HEK293 (cell line): ENCODE results near the gene INPP5D.

Experiments
- GLI4 ChIP-seq: fragments of 450-650 bp; formaldehyde crosslinking; IDR thresholded peaks from 2 replicates; pipeline ENCODE4 v1.5.1; 2016; ENCODE audit warnings: missing biosample characterization, missing genetic modification characterization
- PRDM1 ChIP-seq: fragments of 450-650 bp; formaldehyde crosslinking; IDR thresholded peaks from 2 replicates; pipeline ENCODE4; 2016; ENCODE audit warnings: missing biosample characterization, missing genetic modification characterization
- ZFP37 ChIP-seq: fragments of 450-650 bp; formaldehyde crosslinking; IDR thresholded peaks from 2 replicates; pipeline ENCODE4 v1.5.1; 2016; ENCODE audit warnings: missing biosample characterization, missing genetic modification characterization
- ZFP41 ChIP-seq: fragments of 450-650 bp; formaldehyde crosslinking; IDR thresholded peaks from 2 replicates; pipeline ENCODE4 v1.5.1; 2016; ENCODE audit warnings: missing biosample characterization, missing genetic modification characterization, borderline replicate concordance
- ZIC2 ChIP-seq: fragments of 450-650 bp; formaldehyde crosslinking; IDR thresholded peaks from 2 replicates; pipeline ENCODE4 v1.5.1; 2016; ENCODE audit warnings: missing biosample characterization, missing genetic modification characterization
- ZNF121 ChIP-seq: fragments of 450-650 bp; formaldehyde crosslinking; IDR thresholded peaks from 2 replicates; pipeline ENCODE4 v1.5.1; 2016; ENCODE audit warnings: missing biosample characterization, missing genetic modification characterization
- ZNF140 ChIP-seq: fragments of 450-650 bp; formaldehyde crosslinking; IDR thresholded peaks from 2 replicates; pipeline ENCODE4 v1.5.1; 2016; ENCODE audit warnings: missing biosample characterization, missing genetic modification characterization
- ZNF510 ChIP-seq: fragments of 450-650 bp; formaldehyde crosslinking; IDR thresholded peaks from 2 replicates; pipeline ENCODE4 v1.5.1; 2018; ENCODE audit warnings: mild to moderate bottlenecking, missing genetic modification characterization, missing biosample characterization; ENCODE audit not compliant: insufficient replicate concordance
- ZNF792 ChIP-seq: fragments of 450-650 bp; formaldehyde crosslinking; IDR thresholded peaks from 2 replicates; pipeline ENCODE4 v1.5.1; 2016; ENCODE audit warnings: missing biosample characterization, missing genetic modification characterization
- TF ChIP-seq, protein P1 (sequence below): fragments of 450-650 bp; formaldehyde crosslinking; IDR thresholded peaks from 2 replicates; pipeline ENCODE4 v1.5.1; 2016; ENCODE audit warnings: missing biosample characterization, missing genetic modification characterization, low read depth
- TF ChIP-seq, protein P2 (sequence below): fragments of 450-650 bp; formaldehyde crosslinking; IDR thresholded peaks from 2 replicates; pipeline ENCODE4 v1.5.1; 2016; ENCODE audit warnings: missing biosample characterization, missing genetic modification characterization
- TF ChIP-seq, protein P3 (sequence below): fragments of 450-650 bp; formaldehyde crosslinking; IDR thresholded peaks from 2 replicates; pipeline ENCODE4 v1.5.1; 2016; ENCODE audit warnings: missing biosample characterization, missing genetic modification characterization
- TF ChIP-seq, protein P4 (sequence below): IDR thresholded peaks from 2 replicates; pipeline ENCODE4 v1.6.1; 2011; ENCODE audit warnings: mild to moderate bottlenecking, low read depth, low read length, borderline replicate concordance
- TF ChIP-seq, protein P5 (sequence below): fragments of 450-650 bp; formaldehyde crosslinking; IDR thresholded peaks from 2 replicates; pipeline ENCODE4 v1.5.1; 2017; ENCODE audit warnings: missing biosample characterization, missing genetic modification characterization

DNA sequence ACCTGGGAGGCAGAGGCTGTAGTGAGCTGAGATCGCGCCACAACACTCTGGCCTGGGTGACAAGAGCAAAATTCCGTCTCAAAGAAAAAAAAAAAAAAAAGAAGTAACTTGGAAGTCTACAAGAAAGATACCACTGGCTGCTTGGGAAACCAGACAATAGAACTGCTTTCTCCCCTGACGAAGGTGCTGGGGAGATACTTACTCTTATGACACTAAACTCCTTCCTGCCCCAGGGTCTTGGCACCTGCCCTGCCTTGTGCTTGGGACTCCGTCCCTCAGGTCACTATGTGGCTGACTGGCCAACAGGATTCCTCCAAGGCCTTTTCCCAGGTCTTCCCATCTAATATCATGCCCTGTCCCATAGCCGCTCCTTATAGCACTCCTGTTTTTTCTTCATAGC lies 30.7 kb downstream of the INPP5D start:
- TF ChIP-seq ZIC2 (tag by site-specific recombination) (no peak), GLI4 (tag by site-specific recombination) (no peak), ZNF121 (tag by site-specific recombination) (no peak), ZFP41 (tag by site-specific recombination) (no peak), ZNF510 (no peak), ZNF140 (no peak), PRDM1 (tag by site-specific recombination) (no peak), ZFP37 (tag by site-specific recombination) (no peak), ZNF792 (tag by site-specific recombination) (no peak)
- TF ChIP-seq, protein P1, sequence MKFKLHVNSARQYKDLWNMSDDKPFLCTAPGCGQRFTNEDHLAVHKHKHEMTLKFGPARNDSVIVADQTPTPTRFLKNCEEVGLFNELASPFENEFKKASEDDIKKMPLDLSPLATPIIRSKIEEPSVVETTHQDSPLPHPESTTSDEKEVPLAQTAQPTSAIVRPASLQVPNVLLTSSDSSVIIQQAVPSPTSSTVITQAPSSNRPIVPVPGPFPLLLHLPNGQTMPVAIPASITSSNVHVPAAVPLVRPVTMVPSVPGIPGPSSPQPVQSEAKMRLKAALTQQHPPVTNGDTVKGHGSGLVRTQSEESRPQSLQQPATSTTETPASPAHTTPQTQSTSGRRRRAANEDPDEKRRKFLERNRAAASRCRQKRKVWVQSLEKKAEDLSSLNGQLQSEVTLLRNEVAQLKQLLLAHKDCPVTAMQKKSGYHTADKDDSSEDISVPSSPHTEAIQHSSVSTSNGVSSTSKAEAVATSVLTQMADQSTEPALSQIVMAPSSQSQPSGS: no peak
- TF ChIP-seq, protein P2, sequence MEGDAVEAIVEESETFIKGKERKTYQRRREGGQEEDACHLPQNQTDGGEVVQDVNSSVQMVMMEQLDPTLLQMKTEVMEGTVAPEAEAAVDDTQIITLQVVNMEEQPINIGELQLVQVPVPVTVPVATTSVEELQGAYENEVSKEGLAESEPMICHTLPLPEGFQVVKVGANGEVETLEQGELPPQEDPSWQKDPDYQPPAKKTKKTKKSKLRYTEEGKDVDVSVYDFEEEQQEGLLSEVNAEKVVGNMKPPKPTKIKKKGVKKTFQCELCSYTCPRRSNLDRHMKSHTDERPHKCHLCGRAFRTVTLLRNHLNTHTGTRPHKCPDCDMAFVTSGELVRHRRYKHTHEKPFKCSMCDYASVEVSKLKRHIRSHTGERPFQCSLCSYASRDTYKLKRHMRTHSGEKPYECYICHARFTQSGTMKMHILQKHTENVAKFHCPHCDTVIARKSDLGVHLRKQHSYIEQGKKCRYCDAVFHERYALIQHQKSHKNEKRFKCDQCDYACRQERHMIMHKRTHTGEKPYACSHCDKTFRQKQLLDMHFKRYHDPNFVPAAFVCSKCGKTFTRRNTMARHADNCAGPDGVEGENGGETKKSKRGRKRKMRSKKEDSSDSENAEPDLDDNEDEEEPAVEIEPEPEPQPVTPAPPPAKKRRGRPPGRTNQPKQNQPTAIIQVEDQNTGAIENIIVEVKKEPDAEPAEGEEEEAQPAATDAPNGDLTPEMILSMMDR: no peak
- TF ChIP-seq, protein P3, sequence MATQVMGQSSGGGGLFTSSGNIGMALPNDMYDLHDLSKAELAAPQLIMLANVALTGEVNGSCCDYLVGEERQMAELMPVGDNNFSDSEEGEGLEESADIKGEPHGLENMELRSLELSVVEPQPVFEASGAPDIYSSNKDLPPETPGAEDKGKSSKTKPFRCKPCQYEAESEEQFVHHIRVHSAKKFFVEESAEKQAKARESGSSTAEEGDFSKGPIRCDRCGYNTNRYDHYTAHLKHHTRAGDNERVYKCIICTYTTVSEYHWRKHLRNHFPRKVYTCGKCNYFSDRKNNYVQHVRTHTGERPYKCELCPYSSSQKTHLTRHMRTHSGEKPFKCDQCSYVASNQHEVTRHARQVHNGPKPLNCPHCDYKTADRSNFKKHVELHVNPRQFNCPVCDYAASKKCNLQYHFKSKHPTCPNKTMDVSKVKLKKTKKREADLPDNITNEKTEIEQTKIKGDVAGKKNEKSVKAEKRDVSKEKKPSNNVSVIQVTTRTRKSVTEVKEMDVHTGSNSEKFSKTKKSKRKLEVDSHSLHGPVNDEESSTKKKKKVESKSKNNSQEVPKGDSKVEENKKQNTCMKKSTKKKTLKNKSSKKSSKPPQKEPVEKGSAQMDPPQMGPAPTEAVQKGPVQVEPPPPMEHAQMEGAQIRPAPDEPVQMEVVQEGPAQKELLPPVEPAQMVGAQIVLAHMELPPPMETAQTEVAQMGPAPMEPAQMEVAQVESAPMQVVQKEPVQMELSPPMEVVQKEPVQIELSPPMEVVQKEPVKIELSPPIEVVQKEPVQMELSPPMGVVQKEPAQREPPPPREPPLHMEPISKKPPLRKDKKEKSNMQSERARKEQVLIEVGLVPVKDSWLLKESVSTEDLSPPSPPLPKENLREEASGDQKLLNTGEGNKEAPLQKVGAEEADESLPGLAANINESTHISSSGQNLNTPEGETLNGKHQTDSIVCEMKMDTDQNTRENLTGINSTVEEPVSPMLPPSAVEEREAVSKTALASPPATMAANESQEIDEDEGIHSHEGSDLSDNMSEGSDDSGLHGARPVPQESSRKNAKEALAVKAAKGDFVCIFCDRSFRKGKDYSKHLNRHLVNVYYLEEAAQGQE: no peak
- TF ChIP-seq, protein P4, sequence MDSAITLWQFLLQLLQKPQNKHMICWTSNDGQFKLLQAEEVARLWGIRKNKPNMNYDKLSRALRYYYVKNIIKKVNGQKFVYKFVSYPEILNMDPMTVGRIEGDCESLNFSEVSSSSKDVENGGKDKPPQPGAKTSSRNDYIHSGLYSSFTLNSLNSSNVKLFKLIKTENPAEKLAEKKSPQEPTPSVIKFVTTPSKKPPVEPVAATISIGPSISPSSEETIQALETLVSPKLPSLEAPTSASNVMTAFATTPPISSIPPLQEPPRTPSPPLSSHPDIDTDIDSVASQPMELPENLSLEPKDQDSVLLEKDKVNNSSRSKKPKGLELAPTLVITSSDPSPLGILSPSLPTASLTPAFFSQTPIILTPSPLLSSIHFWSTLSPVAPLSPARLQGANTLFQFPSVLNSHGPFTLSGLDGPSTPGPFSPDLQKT: no peak
- TF ChIP-seq, protein P5, sequence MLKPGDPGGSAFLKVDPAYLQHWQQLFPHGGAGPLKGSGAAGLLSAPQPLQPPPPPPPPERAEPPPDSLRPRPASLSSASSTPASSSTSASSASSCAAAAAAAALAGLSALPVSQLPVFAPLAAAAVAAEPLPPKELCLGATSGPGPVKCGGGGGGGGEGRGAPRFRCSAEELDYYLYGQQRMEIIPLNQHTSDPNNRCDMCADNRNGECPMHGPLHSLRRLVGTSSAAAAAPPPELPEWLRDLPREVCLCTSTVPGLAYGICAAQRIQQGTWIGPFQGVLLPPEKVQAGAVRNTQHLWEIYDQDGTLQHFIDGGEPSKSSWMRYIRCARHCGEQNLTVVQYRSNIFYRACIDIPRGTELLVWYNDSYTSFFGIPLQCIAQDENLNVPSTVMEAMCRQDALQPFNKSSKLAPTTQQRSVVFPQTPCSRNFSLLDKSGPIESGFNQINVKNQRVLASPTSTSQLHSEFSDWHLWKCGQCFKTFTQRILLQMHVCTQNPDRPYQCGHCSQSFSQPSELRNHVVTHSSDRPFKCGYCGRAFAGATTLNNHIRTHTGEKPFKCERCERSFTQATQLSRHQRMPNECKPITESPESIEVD: no peak
